SK-MEL-5 (cell line): ENCODE measurements around the gene ADGRG6. TPM values are rescaled to one million over a fixed set of nuclear protein-coding genes. Genes with fewer than 3 reads are reported as not detected.
"Not testable (repeated sequence)": the region's sequence is repeated elsewhere in the genome, so short reads cannot be mapped to it uniquely, and the experiment has no call there.

Experiments
- DNase-seq: peaks from one replicate; pipeline ENCODE4 v3.0.0-alpha.2; 2016; ENCODE audit warnings: low read depth, low spot score
- in situ Hi-C: cut with HindIII; loops from 2 replicates; pipeline ENCODE4 v1.10.0; 2016; ENCODE audit warnings: low sequenced_read_pairs, high pct_unique_total_duplicates, low pct_unique_long_range_greater_than_20kb
- total RNA-seq: library from RNA; depleted of rRNA; stranded (reverse); fragments of >200 nt; shearing (Covaris generic); gene quantifications from 2 replicates; pipeline ENCODE4 v1.2.3, GENCODE V29; 2014

Gene ADGRG6
- total RNA-seq, 1 experiment from 2014 or later: 134 TPM

GRCh38 chr6:142409794-142410193 lies 108.0 kb downstream of the ADGRG6 start:
- no peak for DNase-seq
- in situ Hi-C loops: no loop called here

GRCh38 chr6:142411145-142411544 lies 109.3 kb downstream of the ADGRG6 start:
- no peak for DNase-seq
- in situ Hi-C loops: no loop called here

- no peak for DNase-seq
- in situ Hi-C loops: no loop called here
Measured at GRCh38 chr6:142412241-142412640, 110.4 kb downstream of the ADGRG6 start.

DNA sequence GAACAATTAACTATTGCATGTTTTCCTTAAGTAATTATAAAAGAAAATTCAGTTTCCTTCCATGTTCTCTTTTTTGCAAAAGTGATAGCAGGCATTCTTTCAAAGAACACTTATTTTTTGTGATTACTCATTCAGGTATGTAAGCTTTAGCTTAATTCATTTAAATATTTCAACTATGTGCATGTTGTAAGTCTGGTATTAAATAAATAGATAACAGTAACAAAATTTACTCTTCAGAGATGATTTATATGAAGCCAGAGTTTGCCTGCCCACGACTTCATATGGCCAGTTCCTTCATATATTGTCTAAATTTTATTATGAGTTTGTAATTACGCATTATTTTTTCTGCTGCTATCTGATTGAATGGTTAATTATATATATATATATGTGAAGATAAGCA lies 110.9 kb downstream of the ADGRG6 start:
- no peak for DNase-seq
- in situ Hi-C loops: no loop called here

GRCh38 chr6:142413111-142413510 lies 111.3 kb downstream of the ADGRG6 start:
- DNase-seq: no peak
- in situ Hi-C loops: no loop called here

GRCh38 chr6:142414462-142415250 lies 112.8 kb downstream of the ADGRG6 start:
- in situ Hi-C loops: no loop called here

DNA sequence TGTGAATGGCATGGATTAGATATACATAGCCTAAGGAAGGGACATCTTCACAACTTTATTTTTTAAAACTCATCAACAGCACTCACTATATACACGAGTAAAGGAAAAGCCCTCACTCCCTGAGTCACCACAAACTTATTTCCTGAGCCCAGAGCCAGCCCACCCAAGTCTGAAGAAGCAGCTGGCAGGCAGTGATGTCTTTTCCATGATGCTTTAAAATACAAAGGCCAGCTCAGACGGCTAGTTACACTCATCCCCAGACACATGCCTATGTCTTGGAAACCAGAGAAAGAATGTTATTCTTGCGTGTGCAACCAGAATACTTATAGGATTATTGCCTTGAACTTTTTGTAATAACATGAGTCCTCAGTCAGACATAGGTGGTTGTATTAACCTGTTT lies 114.4 kb downstream of the ADGRG6 start:
- DNase-seq: no peak
- in situ Hi-C loops: no loop called here

More at GRCh38 chr6:142414462-142415250, 112.8 kb downstream of the ADGRG6 start:
- no peak for DNase-seq

DNA sequence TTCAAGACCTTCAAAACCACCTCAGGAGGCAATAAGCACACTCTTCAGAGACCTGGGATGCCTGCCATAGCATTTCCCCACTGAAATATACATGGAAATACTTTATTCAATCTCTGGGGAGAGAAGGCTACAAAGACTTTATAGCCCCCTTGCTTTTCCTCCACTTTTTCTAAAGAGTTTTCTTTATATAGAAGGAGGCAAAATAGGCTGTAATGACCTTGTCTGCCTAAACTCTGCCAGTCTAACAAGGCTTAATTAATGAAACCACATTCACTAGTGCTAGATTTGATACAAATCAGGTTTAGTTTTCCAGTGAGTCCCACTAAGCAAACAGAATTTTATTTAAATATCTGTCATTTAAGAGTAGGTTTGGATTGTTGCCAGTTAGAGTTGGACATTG lies 114.9 kb downstream of the ADGRG6 start:
- no peak for DNase-seq
- in situ Hi-C loops: no loop called here

DNA sequence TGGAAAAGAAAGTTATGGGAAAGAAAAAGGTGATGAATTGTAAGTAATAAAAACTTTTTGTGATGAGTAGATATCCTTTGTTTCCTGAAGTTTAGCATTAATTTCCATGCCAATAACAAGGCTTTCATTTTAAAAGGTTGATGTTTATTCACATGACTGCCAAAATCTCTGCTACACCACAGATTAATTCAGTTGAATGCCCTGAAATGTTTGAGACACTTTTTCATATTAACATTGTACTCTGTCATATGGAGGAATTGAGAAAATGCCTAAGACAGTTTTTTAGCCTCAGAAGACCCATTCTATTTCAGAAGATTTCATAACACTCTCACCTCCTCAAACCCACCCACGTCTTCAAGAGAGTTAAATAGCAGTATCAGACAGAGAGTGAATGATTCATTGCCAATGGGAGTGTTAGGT lies 115.5 kb downstream of the ADGRG6 start:
- DNase-seq: no peak

DNA sequence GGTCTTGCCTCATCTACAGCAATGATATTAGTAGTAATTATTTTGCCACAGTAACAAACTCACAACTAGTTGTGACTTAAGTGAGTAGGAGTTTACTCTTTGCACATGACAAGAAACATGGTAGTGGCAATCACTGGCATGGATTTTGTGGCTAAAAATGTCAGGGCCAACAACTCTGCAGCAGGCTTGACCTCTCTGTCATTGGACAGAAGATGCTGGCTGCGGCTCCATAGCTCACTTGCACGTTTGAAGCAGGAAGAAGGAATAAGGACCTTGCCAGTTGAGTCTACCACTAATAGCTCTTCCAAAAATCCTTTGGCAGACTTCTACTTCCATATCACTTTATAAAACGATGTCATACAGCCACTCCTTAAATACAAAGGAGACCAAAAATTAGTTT lies 117.3 kb downstream of the ADGRG6 start:
- in situ Hi-C loops: no loop called here
- DNase-seq: no peak

More for the DNA sequence above, 115.5 kb downstream of the ADGRG6 start:
- in situ Hi-C loops: no loop called here

DNA sequence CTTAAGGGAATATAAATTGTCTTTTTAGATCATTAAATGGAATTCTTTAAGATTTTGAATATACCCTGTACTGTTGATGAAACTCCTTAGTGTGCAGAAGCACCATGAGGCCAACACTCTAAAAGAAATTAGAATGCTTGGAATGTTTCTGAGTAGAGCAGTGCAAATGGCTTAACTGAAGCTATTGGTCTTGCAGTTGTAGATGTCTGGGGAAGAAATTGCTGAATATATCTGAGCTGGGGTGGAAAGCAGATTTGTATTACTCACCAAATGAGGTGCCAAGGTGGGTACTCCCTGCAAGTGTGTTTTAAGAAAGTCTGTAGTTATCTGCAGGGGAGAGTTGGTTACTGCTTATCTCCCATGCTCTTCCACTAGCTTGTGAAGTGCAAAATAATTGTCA lies 119.0 kb downstream of the ADGRG6 start:
- in situ Hi-C loops: no loop called here

GRCh38 chr6:142421285-142422117 lies 119.7 kb downstream of the ADGRG6 start:
- DNase-seq: peak; percentile 22
- in situ Hi-C loops: no loop called here

More for the DNA sequence above, 119.0 kb downstream of the ADGRG6 start:
- DNase-seq: no peak

GRCh38 chr6:142426444-142427132 lies 124.8 kb downstream of the ADGRG6 start:
- DNase-seq, in situ Hi-C loops: not testable (repeated sequence)

DNA sequence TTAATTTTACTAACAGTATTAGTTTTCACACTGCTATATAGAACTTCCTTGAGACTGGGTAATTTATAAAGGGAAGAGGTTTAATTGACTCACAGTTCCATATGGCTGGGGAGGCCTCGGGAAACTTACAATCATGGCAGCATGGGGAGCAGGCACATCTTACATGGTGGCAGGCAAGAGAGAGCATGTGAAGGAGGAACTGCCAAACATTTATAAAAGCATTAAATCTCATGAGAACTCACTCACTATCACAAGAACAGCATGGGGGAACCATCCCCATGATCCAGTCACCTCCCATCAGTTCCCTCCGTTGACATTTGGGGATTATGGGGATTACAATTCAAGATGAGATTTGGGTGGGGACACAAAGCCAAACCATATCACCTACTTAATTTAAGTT lies 126.7 kb downstream of the ADGRG6 start:
- DNase-seq, in situ Hi-C loops: not testable (repeated sequence)

GRCh38 chr6:142429195-142429594 lies 127.4 kb downstream of the ADGRG6 start:
- in situ Hi-C loops: no loop called here
- DNase-seq: no peak

GRCh38 chr6:142433419-142433818 lies 131.6 kb downstream of the ADGRG6 start:
- in situ Hi-C loops: no loop called here
- DNase-seq: no peak

DNA sequence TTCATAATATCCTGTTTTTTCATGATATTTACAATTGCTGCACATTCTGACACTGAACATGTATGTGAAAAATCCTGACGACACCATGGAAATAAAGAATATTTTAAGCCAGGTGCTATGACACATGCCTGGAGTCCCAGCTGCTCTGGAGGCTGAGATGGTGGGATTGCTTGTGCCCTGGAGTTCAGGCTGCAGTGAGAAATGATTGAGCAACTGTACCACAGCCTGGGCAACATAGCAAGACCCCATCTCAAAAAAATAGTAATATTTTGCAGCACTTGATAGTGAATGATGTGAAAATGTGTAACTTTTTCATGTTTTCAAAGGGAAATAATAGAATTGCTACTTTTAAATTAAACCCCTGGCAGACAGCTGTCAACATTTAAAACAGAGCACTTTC lies 137.1 kb downstream of the ADGRG6 start:
- in situ Hi-C loops: no loop called here
- no peak for DNase-seq

- in situ Hi-C loops: no loop called here
- no peak for DNase-seq
Measured at GRCh38 chr6:142440600-142441293, 138.9 kb downstream of the ADGRG6 start.
